GM04503 (cell line): ENCODE data around the gene MYOF.
"Not testable (repeated sequence)": the region's sequence is repeated elsewhere in the genome, so short reads cannot be mapped to it uniquely, and the experiment has no call there.

ENCODE experiments used
- DNase-seq: peaks from one replicate; pipeline ENCODE4 v3.0.0-alpha.2; 2012; ENCODE audit warnings: low read depth

Gene MYOF

DNA sequence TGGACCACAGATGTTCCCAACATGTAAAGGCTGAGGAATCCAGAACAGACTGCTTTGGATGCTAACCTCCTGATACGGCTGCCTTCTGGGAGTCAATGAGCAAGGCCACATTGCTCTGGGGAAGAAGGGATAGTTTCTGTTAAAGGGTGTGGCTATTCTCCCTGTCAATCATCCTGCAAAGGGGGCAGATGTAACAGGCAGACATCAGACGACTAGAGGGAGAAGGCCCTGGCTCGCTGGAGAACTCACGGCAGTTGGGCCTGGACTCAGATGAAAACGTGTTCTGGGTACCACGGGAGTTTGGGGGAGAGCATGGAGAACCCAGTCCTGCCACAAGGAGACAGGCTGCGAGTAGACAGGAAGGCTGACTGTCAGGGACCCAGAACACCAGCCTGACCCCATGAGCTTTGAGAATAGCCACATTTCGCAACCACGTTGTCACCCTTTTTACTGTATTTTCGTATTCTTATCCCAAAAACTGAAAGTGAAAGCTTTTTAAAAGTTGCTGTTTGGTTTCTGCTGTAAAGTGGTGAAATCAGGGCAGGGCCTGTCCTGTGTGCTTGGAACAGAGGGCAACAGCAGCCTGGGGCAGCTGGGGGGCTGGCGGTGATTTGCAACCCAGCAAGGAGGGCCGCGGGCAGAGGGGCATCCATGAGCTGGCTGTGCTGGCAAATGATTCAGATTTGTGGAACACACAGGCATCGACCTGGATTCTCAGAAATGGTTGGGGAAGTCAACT lies 95.3 kb downstream of the MYOF start:
- no peak for DNase-seq

- DNase-seq: no peak
Measured at GRCh38 chr10:93385345-93385744, 96.8 kb downstream of the MYOF start.

DNA sequence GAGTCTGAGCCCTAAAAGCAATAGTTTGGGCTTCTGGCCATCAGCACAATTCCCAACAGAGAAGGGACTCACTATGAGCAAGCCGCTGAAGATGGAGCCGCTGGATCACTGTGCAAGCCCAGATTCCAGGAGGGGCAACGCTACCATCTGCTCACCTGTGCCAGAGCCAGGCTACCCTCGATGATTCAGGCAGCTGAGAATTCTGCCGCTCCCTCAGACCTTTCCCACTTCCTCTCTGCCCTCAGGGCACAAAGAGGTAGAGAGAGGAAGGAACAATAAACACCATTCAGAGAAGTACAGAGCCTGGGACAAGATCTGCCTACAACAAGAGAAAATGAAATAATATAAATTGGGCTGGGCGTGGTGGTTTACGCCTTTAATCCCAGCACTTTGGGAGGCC lies 98.1 kb downstream of the MYOF start:
- DNase-seq: no peak

- DNase-seq: peak; percentile 97
Measured at GRCh38 chr10:93383562-93383981, 98.6 kb downstream of the MYOF start.

DNA sequence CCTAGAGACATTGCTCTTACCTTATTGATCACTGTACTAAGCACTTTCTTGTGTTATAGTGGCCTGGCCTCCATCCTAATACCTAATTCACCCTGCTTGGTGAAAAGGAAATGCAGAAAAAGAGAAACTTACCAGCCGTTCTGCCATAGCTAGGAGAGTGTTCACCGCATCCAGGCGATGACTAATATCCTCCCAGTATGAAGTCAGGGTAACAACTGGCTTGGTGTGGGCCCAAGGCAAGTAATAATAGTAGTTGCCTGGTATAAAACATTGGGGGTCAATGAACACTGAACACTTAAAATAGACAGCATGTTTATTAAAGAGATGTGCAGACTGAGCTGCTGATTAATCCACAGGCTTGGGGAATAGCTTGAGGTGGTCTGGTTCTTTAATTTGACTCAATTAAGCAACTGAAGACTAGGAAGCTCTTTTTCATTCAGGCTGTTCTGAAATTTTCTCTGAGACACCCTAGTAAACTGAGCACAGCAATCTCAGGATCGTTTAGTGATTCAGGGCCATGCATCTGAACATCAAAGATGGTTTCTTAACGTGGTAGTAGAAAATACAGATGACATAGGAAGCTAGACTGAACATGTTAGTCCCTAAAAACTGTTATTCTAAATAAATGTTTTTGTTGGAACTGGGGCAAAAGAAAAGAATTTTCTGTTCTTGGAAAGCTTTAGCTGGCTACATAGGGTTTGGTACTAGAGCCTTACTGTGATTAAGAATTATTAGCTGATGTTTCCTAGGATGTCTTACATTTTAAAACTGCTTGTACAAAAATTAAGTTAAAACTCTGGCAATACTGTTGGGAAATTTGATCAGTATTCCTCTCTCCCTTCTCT lies 102.2 kb downstream of the MYOF start:
- peak; percentile 53 for DNase-seq

GRCh38 chr10:93378997-93379730 lies 103.0 kb downstream of the MYOF start:
- DNase-seq: no peak

DNA sequence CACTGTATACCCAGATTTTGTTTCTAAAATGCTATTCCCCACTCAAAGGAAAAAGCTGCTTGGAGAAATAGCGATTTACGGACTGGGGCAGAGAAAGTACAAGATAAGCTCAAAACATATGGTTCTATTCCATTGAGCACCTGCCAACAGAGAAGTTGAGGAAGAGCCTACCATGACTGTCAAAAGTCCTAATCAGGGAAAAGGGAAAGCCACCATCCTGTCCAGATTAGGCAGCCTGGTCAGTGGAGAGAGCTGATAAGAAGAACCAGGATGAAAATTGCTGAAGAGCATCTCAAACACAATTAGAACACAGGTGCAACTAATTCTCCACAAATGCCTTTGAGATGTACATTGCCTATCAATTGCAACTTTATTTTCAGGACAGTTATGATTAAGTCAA lies 104.1 kb downstream of the MYOF start:
- DNase-seq: no peak

- peak; percentile 71 for DNase-seq
Measured at GRCh38 chr10:93376372-93377293, 105.5 kb downstream of the MYOF start.

DNA sequence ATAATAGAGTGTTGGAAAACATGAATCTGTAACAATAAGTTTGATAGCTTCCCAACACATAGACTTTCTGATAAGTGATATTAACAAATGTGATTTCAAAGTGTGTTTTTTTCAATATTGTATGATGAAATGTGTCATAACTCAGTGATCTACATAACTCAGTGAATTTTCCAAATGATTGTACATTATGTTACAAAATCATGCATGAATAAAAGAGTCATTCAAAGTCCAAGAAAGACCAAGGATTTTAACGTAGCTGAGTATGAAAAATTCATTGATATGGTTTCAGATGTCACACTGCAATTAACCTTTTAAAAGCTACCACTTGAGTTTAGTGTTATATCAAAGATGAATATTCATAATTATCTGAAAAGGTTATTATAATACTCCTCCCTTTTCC lies 111.2 kb downstream of the MYOF start:
- DNase-seq: no peak

DNA sequence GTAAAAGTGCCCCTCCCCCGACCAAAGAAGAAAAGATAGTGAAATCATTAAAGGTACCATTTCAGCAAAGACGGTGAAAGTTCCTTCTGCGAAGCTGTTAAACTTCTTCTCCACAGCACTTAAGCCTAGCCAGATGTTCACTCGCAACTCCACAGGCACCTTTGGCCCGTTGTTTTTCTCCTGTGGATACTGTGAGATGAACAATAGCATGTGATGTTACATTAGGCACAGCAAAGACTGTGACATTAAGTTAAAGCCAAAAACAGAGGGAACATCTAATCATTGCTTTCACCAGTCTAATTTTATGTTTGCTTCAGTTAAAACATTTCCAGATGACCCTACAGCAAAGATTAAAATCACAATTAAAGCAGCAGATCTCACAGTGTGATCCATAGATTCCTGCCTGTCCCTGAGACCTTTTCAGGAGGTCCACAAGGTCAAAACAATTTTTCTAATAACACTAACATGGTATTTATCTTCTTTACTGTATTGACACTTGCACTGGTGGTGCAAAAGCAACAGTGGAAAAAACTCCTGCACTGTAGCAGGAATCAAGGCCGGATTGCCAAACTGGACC lies 112.5 kb downstream of the MYOF start:
- DNase-seq: no peak

- no peak for DNase-seq
Measured at GRCh38 chr10:93368210-93368609, 113.9 kb downstream of the MYOF start.

DNA sequence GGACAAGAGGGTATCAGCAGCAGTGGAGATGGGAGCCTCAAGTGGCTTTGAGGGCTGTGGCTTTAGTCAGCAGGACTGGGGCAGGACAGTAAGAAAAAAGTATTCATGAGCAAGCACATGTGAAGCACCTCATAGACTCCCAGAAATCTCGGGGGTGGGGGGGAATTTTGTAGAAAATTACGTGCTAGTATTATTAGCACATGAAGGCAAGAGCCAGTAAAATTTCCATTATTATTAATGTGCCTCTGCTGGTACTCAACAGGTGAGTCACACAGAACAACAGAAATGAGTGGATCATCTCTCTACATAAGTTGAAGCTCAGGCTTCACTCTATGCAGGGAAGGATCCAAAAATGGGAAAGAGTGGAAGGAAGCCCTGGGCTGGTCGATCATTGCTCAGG lies 114.5 kb downstream of the MYOF start:
- DNase-seq: no peak

GRCh38 chr10:93364966-93365365 lies 117.2 kb downstream of the MYOF start:
- DNase-seq: no peak

DNA sequence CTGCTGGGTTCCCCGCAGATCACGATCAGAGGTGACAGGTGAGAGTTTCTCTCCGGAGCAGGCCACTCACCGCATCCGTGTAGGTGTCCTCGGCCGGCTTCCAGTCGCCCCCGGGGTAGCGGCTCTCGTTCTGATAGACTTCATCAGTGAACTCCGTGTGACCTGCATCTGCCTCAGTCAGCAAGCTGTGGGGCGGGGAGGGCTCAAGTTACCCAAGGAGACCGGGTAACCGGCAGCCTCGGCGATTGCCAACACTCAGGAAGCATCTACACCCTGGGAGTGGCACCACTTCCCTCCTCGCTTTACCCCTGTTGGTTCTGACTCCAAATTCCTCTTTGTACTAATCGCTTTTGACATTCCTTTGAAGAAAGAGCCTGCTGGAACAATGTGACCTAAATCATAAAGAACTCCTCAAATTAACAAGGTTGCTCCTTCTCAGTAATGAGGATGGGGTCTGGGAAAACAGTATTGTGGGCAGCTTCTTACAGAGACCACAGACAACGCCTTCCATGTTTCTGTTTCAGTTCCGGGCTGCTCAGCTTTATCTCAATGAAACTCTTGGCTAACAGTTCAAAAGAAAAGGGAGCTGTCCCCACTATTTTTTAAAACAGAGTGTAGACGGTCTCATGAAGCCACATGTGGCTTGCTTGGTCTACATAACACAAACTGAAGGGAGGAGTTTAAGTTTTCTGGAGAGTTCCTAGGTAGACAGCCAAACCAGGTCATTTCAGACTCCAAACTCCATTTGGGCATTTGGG lies 118.1 kb downstream of the MYOF start:
- DNase-seq: no peak

- DNase-seq: not testable (repeated sequence)
Measured at GRCh38 chr10:93358398-93358797, 123.7 kb downstream of the MYOF start.

- no peak for DNase-seq
Measured at GRCh38 chr10:93357680-93358079, 124.5 kb downstream of the MYOF start.

GRCh38 chr10:93356516-93356915 lies 125.6 kb downstream of the MYOF start:
- DNase-seq: no peak

DNA sequence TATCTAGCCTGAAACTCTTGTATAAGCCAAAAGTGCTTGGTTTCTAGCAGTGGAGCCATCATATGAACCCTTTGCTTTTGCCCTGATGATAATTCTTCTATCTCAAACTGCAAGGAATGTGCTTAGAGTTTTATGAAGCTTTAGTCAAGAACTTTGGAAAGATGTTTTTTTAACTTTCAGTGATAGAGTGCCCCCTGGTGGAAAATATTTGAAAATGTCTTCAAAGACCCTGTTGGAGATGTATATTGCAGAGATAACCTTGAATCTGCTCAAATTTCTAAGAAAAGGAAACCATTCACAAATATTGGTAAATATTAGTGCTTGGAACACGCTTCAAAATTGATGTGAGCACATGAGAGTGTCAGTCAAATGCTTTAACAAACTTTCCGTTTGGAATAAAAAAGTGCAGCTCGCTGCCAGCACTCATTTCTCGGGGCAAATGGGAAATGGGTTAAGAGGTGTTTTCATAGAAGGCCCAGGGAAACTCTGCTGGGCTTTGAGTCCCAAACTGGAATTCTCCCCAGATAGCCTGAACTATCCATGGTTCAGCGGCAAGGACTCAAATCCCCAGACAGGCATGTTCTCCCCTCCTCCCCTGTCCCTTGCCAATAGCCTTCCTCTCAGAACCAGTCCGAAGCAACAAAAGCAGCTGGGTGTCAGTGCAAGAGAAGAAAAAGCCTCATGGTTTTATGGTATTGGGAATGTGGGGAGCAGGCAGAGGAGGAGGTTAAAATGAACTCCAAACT lies 129.3 kb downstream of the MYOF start:
- no peak for DNase-seq

- DNase-seq: no peak
Measured at GRCh38 chr10:93346694-93347093, 135.4 kb downstream of the MYOF start.

- DNase-seq: no peak
Measured at GRCh38 chr10:93346108-93346507, 136.0 kb downstream of the MYOF start.
